HG02885 (cell line): ENCODE measurements around the gene PTPRCAP.
"Not testable (repeated sequence)": the region's sequence is repeated elsewhere in the genome, so short reads cannot be mapped to it uniquely, and the experiment has no call there.

Source experiments
- ATAC-seq: cut with Tn5 transposase; IDR thresholded peaks from one replicate; pipeline ENCODE4 v1.9.1; 2021; ENCODE audit warnings: mild to moderate bottlenecking; ENCODE audit not compliant: unreplicated experiment, poor library complexity

Gene PTPRCAP

GRCh38 chr11:67466367-67466766 is 28.9 kb upstream of the PTPRCAP start:
- ATAC-seq = no peak

GRCh38 chr11:67465530-67465929 is 28.0 kb upstream of the PTPRCAP start:
- not testable (repeated sequence) for ATAC-seq

GRCh38 chr11:67465189-67465510 is 27.7 kb upstream of the PTPRCAP start:
- ATAC-seq = no peak

GRCh38 chr11:67464411-67465188 is 27.1 kb upstream of the PTPRCAP start:
- ATAC-seq = peak; percentile 58

- ATAC-seq = no peak
Observed at GRCh38 chr11:67463680-67464410, 26.4 kb upstream of the PTPRCAP start.

GRCh38 chr11:67463186-67463585 is 25.7 kb upstream of the PTPRCAP start:
- ATAC-seq = no peak

- ATAC-seq = no peak
Observed at GRCh38 chr11:67458266-67458665, 20.8 kb upstream of the PTPRCAP start.

GRCh38 chr11:67457453-67457852 is 20.0 kb upstream of the PTPRCAP start:
- no peak for ATAC-seq

- no peak for ATAC-seq
Observed at GRCh38 chr11:67456068-67456705, 18.7 kb upstream of the PTPRCAP start.

- no peak for ATAC-seq
Observed at GRCh38 chr11:67455054-67455453, 17.6 kb upstream of the PTPRCAP start, which contains the start of gene CABP4. CABP4 (plus strand) TSS chr11:67455354; CDS start chr11:67455424, 70 bp downstream.

- no peak for ATAC-seq
Observed at GRCh38 chr11:67453816-67454732, 16.6 kb upstream of the PTPRCAP start.

- no peak for ATAC-seq
Observed at GRCh38 chr11:67452141-67452952, 14.9 kb upstream of the PTPRCAP start, which contains the start of gene GPR152. GPR152 (minus strand) TSS chr11:67452729; CDS start chr11:67452724, 5 bp downstream.

- no peak for ATAC-seq
Observed at GRCh38 chr11:67451658-67451976, 14.1 kb upstream of the PTPRCAP start.

- no peak for ATAC-seq
Observed at GRCh38 chr11:67450796-67451657, 13.5 kb upstream of the PTPRCAP start.

- ATAC-seq = no peak
Observed at GRCh38 chr11:67449116-67449844, 11.8 kb upstream of the PTPRCAP start.

- ATAC-seq = no peak
Observed at GRCh38 chr11:67448220-67448609, 10.7 kb upstream of the PTPRCAP start.

- no peak for ATAC-seq
Observed at GRCh38 chr11:67445515-67445914, 8.0 kb upstream of the PTPRCAP start.
